HepG2 (cell line): ENCODE measurements around the gene BLVRA. TPM values are rescaled to one million over a fixed set of nuclear protein-coding genes. Genes with fewer than 3 reads are reported as not detected.

Source experiments
- AGO1 ChIP-seq: fragments of 200-400 bp; formaldehyde crosslinking; IDR thresholded peaks from 2 replicates; pipeline ENCODE4 v1.6.1; 2017; ENCODE audit warnings: mild to moderate bottlenecking, low read depth, low read length, moderate library complexity; ENCODE audit not compliant: poor library complexity, severe bottlenecking
- CCDC6 ChIP-seq: sonication (generic); formaldehyde crosslinking; IDR thresholded peaks from 2 replicates; pipeline ENCODE4 v1.8.1; 2022; ENCODE audit warnings: mild to moderate bottlenecking, missing genetic modification reagents, moderate library complexity
- EHMT2 ChIP-seq: fragments of 200-600 bp; sonication (generic); IDR thresholded peaks from 2 replicates; pipeline ENCODE4 v1.7.0; 2017; ENCODE audit warnings: antibody characterized with exemption, low read depth, low read length, borderline replicate concordance
- FOXP4 ChIP-seq: sonication (generic); formaldehyde crosslinking; IDR thresholded peaks from 2 replicates; pipeline ENCODE4 v1.4.0; 2020; ENCODE audit warnings: missing genetic modification reagents
- GMEB1 ChIP-seq: sonication (generic); formaldehyde crosslinking; IDR thresholded peaks from 2 replicates; pipeline ENCODE4 v1.5.1; 2020; ENCODE audit warnings: missing genetic modification reagents, mild to moderate bottlenecking, borderline replicate concordance
- POLR2G ChIP-seq: fragments of 200-400 bp; formaldehyde crosslinking; IDR thresholded peaks from 2 replicates; pipeline ENCODE4 v1.6.1; 2018; ENCODE audit warnings: mild to moderate bottlenecking, low read depth, low read length, moderate library complexity
- STAT5B ChIP-seq: sonication (generic); formaldehyde crosslinking; IDR thresholded peaks from 2 replicates; pipeline ENCODE4 v1.4.0; 2020; ENCODE audit warnings: missing genetic modification reagents
- THRA ChIP-seq: sonication (generic); formaldehyde crosslinking; IDR thresholded peaks from 2 replicates; pipeline ENCODE4 v1.4.0; 2020; ENCODE audit warnings: missing genetic modification reagents, borderline replicate concordance
- ZBTB1 ChIP-seq: sonication (generic); formaldehyde crosslinking; IDR thresholded peaks from 2 replicates; pipeline ENCODE4 v1.4.0; 2020; ENCODE audit warnings: missing genetic modification reagents, borderline replicate concordance
- ZBTB7B ChIP-seq: sonication (generic); formaldehyde crosslinking; IDR thresholded peaks from 2 replicates; pipeline ENCODE4 v1.4.0; 2020; ENCODE audit warnings: missing genetic modification reagents
- ZNF343 ChIP-seq: sonication (generic); formaldehyde crosslinking; IDR thresholded peaks from 2 replicates; pipeline ENCODE4 v1.4.0; 2020; ENCODE audit warnings: mild to moderate bottlenecking, missing genetic modification reagents
- ZNF430 ChIP-seq: sonication (generic); formaldehyde crosslinking; IDR thresholded peaks from 2 replicates; pipeline ENCODE4 v1.9.0; 2021; ENCODE audit warnings: mild to moderate bottlenecking, missing genetic modification reagents
- ZNF510 ChIP-seq: sonication (generic); formaldehyde crosslinking; IDR thresholded peaks from 2 replicates; pipeline ENCODE4 v1.4.0; 2020; ENCODE audit warnings: low read depth, mild to moderate bottlenecking, missing genetic modification reagents
- ZNF556 ChIP-seq: sonication (generic); formaldehyde crosslinking; IDR thresholded peaks from 2 replicates; pipeline ENCODE4 v1.4.0; 2020; ENCODE audit warnings: mild to moderate bottlenecking, missing genetic modification reagents, borderline replicate concordance
- ZNF660 ChIP-seq: sonication (generic); formaldehyde crosslinking; IDR thresholded peaks from 2 replicates; pipeline ENCODE4 v1.5.1; 2020; ENCODE audit warnings: mild to moderate bottlenecking, low read depth, missing genetic modification reagents, borderline replicate concordance
- ZNF670 ChIP-seq: sonication (generic); formaldehyde crosslinking; IDR thresholded peaks from 2 replicates; pipeline ENCODE4 v1.8.0; 2022; ENCODE audit warnings: mild to moderate bottlenecking, missing genetic modification reagents, borderline replicate concordance
- ZNF781 ChIP-seq: sonication (generic); formaldehyde crosslinking; IDR thresholded peaks from 2 replicates; pipeline ENCODE4 v1.5.1; 2020; ENCODE audit warnings: borderline replicate concordance, mild to moderate bottlenecking, missing genetic modification reagents; ENCODE audit errors: not compliant biosample characterization
- ZNF878 ChIP-seq: sonication (generic); formaldehyde crosslinking; IDR thresholded peaks from 2 replicates; pipeline ENCODE4 v1.8.1; 2023; ENCODE audit warnings: mild to moderate bottlenecking, missing genetic modification reagents, moderate library complexity
- polyA plus RNA-seq, 8 experiments: library from polyadenylated mRNA; depleted of rRNA in 3 of 8; stranded (reverse) in 7 of 8; unstranded in 1 of 8; fragments of >200 nt; fragmentation: Illumina TruSeq in 4 of 8; extraction: Trizol in 4 of 8; gene quantifications; 2 replicates each; pipeline versions ENCODE4 v1.2.1 to v1.2.3, GENCODE V29; 2011 to 2016; ENCODE audit warnings: low read depth in 4 of 8, missing spikeins in 1 of 8, mixed read lengths in 1 of 8; ENCODE audit not compliant: insufficient read depth in 1 of 8
- total RNA-seq, 5 experiments: library from RNA; depleted of rRNA; stranded (reverse); fragments of >200 nt; fragmentation: Illumina TruSeq; extraction: Trizol; gene quantifications; 2 replicates each; pipeline ENCODE4 v1.2.3, GENCODE V29; 2016; ENCODE audit warnings: low read depth in 1 of 5
- TF ChIP-seq, protein P1 (sequence below): sonication (generic); formaldehyde crosslinking; conservative IDR thresholded peaks from 2 replicates; pipeline ENCODE4 v1.4.0; 2020; ENCODE audit warnings: mild to moderate bottlenecking, missing genetic modification reagents, moderate library complexity

Gene BLVRA
- total and polyA plus RNA-seq, 2 of the 13 experiments (the other 11 are each of a cell fraction or from before 2014, with no cell fraction given): 39.2 to 64.2 TPM

- TF ChIP-seq ZNF670 (CRISPR knock-in tag): peak; percentile 79; the same call in 1 of the 2 replicates
- TF ChIP-seq ZNF878 (CRISPR knock-in tag): no peak
- no peak for TF ChIP-seq ZNF660 (CRISPR knock-in tag)
- TF ChIP-seq FOXP4: peak; percentile 82
- 0 out of 2 replicates have a peak, but pooled peaks have one; percentile 38 for TF ChIP-seq ZNF510
- TF ChIP-seq EHMT2: peak; percentile 16; the same call in 1 of the 2 replicates
- TF ChIP-seq ZBTB1: no peak
- TF ChIP-seq AGO1: no peak
- TF ChIP-seq THRA (CRISPR knock-in tag): peak; percentile 61; the same call in 1 of the 2 replicates
- peak; percentile 58; the same call in 1 of the 2 replicates for TF ChIP-seq ZNF430 (CRISPR knock-in tag)
- no peak for TF ChIP-seq ZNF556 (CRISPR knock-in tag)
- TF ChIP-seq ZNF781 (CRISPR knock-in tag): no peak
- no peak for TF ChIP-seq CCDC6 (CRISPR knock-in tag)
- no peak for TF ChIP-seq POLR2G
- no peak for TF ChIP-seq STAT5B (CRISPR knock-in tag)
- TF ChIP-seq, protein P1, sequence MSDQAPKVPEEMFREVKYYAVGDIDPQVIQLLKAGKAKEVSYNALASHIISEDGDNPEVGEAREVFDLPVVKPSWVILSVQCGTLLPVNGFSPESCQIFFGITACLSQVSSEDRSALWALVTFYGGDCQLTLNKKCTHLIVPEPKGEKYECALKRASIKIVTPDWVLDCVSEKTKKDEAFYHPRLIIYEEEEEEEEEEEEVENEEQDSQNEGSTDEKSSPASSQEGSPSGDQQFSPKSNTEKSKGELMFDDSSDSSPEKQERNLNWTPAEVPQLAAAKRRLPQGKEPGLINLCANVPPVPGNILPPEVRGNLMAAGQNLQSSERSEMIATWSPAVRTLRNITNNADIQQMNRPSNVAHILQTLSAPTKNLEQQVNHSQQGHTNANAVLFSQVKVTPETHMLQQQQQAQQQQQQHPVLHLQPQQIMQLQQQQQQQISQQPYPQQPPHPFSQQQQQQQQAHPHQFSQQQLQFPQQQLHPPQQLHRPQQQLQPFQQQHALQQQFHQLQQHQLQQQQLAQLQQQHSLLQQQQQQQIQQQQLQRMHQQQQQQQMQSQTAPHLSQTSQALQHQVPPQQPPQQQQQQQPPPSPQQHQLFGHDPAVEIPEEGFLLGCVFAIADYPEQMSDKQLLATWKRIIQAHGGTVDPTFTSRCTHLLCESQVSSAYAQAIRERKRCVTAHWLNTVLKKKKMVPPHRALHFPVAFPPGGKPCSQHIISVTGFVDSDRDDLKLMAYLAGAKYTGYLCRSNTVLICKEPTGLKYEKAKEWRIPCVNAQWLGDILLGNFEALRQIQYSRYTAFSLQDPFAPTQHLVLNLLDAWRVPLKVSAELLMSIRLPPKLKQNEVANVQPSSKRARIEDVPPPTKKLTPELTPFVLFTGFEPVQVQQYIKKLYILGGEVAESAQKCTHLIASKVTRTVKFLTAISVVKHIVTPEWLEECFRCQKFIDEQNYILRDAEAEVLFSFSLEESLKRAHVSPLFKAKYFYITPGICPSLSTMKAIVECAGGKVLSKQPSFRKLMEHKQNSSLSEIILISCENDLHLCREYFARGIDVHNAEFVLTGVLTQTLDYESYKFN: peak; percentile 91
- peak; percentile 54; the same call in 1 of the 2 replicates for TF ChIP-seq ZBTB7B (CRISPR knock-in tag)
- TF ChIP-seq GMEB1 (CRISPR knock-in tag): peak; percentile 24; the same call in 1 of the 2 replicates
- peak; percentile 49; the same call in 1 of the 2 replicates for TF ChIP-seq ZNF343 (CRISPR knock-in tag)
Observed at GRCh38 chr7:43781726-43782607, 23.5 kb downstream of the BLVRA start (continued).
